GM12864 (cell line): ENCODE measurements around the gene DCHS1.

Source experiments
- DNase-seq: peaks from one replicate; pipeline ENCODE4 v3.0.0-alpha.2; 2011; ENCODE audit warnings: low read depth
- H3K4me3 ChIP-seq: 2 replicates; pipeline ENCODE4 v1.5.1; 2011; ENCODE audit warnings: mild to moderate bottlenecking, low read depth, low read length, control low read depth
- CTCF ChIP-seq: IDR thresholded peaks from 2 replicates; pipeline ENCODE4 v1.5.1; 2011; ENCODE audit warnings: low read depth, mild to moderate bottlenecking, moderate library complexity, low read length, control low read depth, inconsistent platforms; ENCODE audit errors: missing control alignments

Gene DCHS1

GRCh38 chr11:6681505-6681904, 25.9 kb upstream of the DCHS1 start:
- peak overlapping the region; percentile 95 for H3K4me3 ChIP-seq
- DNase-seq: no peak
- no peak for TF ChIP-seq CTCF

GRCh38 chr11:6677018-6677417, 21.4 kb upstream of the DCHS1 start:
- no peak for DNase-seq
- no peak overlapping the region for H3K4me3 ChIP-seq
- TF ChIP-seq CTCF: no peak

GRCh38 chr11:6674862-6675261, 19.3 kb upstream of the DCHS1 start:
- no peak for TF ChIP-seq CTCF
- no peak for DNase-seq
- no peak overlapping the region for H3K4me3 ChIP-seq

GRCh38 chr11:6674219-6674597, 18.6 kb upstream of the DCHS1 start:
- no peak for DNase-seq
- no peak overlapping the region for H3K4me3 ChIP-seq
- TF ChIP-seq CTCF: no peak

GRCh38 chr11:6673523-6674218, 18.1 kb upstream of the DCHS1 start:
- TF ChIP-seq CTCF: no peak
- no peak for DNase-seq
- no peak overlapping the region for H3K4me3 ChIP-seq

GRCh38 chr11:6671991-6672390, 16.4 kb upstream of the DCHS1 start:
- DNase-seq: no peak
- TF ChIP-seq CTCF: no peak
- H3K4me3 ChIP-seq: no peak overlapping the region

- H3K4me3 ChIP-seq: no peak overlapping the region
- TF ChIP-seq CTCF: no peak
- no peak for DNase-seq
Observed at GRCh38 chr11:6670202-6670830, 14.7 kb upstream of the DCHS1 start.
